Mucosa of stomach (tissue), 1 donor: ENCODE results near the gene TPST1.
"Not testable (repeated sequence)": the region's sequence is repeated elsewhere in the genome, so short reads cannot be mapped to it uniquely, and the experiment has no call there.

Source experiments
- H3K27me3 ChIP-seq: one replicate; pipeline ENCODE4 v1.7.0; 2013; ENCODE audit warnings: mild to moderate bottlenecking, low read length; ENCODE audit not compliant: control insufficient read depth, insufficient read depth
- H3K36me3 ChIP-seq: one replicate; pipeline ENCODE4 v1.7.0; 2013; ENCODE audit warnings: low read length; ENCODE audit not compliant: control insufficient read depth, insufficient read depth
- H3K4me1 ChIP-seq: one replicate; pipeline ENCODE4 v1.7.0; 2013; ENCODE audit warnings: mild to moderate bottlenecking, low read length; ENCODE audit not compliant: control insufficient read depth, insufficient read depth
- H3K4me3 ChIP-seq: one replicate; pipeline ENCODE4 v1.7.0; 2013; ENCODE audit warnings: low read length
- H3K9ac ChIP-seq: one replicate; pipeline ENCODE4 v1.7.0; 2013; ENCODE audit warnings: mild to moderate bottlenecking, low read length, moderate library complexity
- H3K9me3 ChIP-seq: one replicate; pipeline ENCODE4 v1.7.0; 2013; ENCODE audit warnings: mild to moderate bottlenecking, low read length, moderate library complexity; ENCODE audit not compliant: control insufficient read depth
- donor health status: Pancreatic carcinoma.

The TPST1 gene

DNA sequence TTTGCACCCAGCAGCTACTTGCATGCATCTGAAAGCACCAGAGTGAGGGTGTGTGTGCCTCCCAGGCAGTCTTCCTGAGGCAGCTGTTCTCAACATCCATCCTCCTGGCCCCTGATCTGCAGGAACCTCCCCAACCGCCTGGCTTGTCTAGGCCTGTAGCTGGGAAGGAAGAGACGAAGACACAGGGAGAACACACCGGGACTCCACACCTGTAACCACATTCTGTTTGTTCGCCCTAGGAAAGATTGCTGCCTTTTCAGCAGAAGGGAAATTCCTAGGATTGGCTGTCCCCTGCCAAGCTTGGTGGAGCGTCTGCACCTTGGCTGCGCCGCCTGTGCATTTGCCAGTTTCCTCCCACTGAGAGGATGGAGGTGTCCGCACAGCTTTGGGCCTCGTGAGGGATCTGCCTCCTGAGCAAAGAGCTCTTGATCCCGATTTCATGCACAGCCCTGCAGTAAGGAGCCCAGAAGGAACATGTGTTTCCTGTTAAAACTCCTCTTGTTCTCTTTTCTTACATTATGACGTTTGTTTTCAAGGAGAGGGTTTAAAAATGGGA, 154.6 kb downstream of the TPST1 start:
- H3K27me3 ChIP-seq = no peaks in the 10 kb centered on the region
- no peak overlapping the region for H3K4me3 ChIP-seq
- no peak overlapping the region for H3K9ac ChIP-seq
- H3K9me3 ChIP-seq = no peaks in the 10 kb centered on the region
- no peaks in the 10 kb centered on the region for H3K4me1 ChIP-seq
- H3K36me3 ChIP-seq = no peaks in the 10 kb centered on the region

DNA sequence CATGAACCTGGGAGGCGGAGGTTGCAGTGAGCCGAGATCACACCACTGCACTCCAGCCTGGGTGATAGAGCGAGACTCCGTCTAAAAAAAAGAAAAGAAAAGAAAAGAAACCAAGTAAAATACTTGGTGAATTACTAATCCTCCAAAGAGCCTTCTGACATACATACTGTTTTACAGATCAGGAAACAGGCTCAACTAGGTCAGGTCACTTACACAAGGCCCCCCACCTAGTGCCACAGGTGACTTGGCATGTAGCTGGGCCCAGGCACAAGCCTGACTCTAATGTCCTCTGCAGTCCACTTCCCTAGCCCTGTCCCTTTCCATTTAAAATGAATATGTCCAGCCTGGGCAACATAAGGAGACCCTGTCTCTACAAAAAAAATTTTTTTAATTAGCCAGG, 157.0 kb downstream of the TPST1 start:
- Histone ChIP-seq H3K36me3 (no peaks in the 10 kb centered on the region), H3K27me3 (no peaks in the 10 kb centered on the region), H3K9me3 (no peaks in the 10 kb centered on the region), H3K4me3 (no peak overlapping the region), H3K9ac (no peak overlapping the region), H3K4me1 (no peaks in the 10 kb centered on the region)

DNA sequence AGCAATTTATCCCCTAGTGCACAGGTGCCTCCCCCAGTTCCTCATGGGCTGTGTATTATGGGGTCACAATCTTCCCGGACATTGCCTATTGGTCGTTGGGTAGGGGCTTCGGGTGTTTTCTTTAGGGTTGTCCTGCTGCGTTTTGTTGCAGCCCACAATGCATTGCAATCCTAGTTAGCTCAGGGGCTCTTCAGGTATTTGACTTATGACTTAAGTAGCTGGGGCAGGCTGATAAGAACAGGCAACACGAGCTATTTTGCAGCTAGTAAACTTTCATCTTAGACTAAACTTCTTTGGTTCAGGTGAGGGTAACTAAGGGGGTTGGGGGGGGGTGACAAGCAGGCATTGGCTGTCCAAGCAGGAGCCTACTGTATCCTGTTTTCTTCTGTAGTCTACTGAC, 158.5 kb downstream of the TPST1 start:
- no peaks in the 10 kb centered on the region for H3K36me3 ChIP-seq
- H3K27me3 ChIP-seq = no peaks in the 10 kb centered on the region
- H3K4me3 ChIP-seq = no peak overlapping the region
- H3K4me1 ChIP-seq = no peaks in the 10 kb centered on the region
- no peaks in the 10 kb centered on the region for H3K9me3 ChIP-seq
- H3K9ac ChIP-seq = no peak overlapping the region

DNA sequence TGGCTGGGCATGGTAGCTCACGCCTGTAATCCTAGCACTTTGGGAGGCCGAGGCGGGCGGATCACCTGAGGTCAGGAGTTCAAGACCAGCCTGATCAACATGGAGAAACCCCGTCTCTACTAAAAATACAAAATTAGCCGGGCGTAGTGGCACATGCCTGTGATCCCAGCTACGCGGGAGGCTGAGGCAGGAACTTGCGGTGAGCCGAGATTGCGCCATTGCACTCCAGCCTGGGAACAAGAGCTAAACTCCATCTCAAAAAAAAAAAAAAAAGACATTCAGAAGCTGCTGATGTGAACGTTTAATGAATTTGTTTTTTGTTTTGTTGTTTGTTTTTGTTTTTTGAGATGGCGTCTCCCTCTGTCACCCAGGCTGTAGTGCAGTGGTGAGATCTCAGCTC, 159.9 kb downstream of the TPST1 start:
- not testable (repeated sequence) for H3K9me3 ChIP-seq, H3K27me3 ChIP-seq

DNA sequence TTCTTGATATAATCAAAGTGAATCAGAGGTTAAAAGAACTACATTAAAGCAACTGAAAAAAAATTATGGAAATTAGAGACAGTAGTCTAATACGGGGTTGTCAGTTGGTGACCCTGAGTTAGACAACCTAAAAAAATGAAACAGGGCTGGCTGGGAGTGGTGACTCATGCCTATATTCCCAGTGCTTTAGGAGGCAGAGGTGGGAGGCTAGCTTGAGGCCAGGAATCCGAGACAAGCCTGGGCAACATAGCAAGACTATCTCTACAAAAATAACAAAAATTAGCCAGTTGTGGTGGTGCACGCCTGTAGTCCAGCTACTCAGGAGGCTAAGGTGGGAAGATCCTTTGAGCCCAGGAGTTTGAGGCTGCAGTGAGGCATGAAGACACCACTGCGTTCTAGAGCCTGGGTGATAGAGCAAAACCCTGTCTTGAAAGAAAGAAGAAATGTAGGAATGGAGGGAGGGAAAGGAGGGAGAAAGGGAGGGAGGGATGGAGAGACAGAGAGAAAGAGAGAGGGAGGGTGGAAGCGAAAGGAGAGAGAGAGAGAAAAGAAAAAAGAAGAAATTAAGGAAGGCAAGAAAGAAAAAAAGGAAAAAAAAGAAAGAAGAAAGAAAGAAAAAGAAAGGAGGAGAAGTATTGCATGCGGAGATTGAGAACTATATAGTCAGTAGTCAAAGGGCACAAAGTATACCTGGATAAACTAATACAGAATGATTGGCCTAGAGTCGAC, 166.1 kb downstream of the TPST1 start:
- H3K4me3 ChIP-seq = no peak overlapping the region
- no peaks in the 10 kb centered on the region for H3K9me3 ChIP-seq
- H3K36me3 ChIP-seq = no peaks in the 10 kb centered on the region
- no peaks in the 10 kb centered on the region for H3K27me3 ChIP-seq
- H3K4me1 ChIP-seq = peaks cover 5% of the 10 kb centered on the region
- H3K9ac ChIP-seq = no peak overlapping the region

More for the DNA sequence above, 159.9 kb downstream of the TPST1 start:
- H3K4me3 ChIP-seq, H3K9ac ChIP-seq, H3K36me3 ChIP-seq, H3K4me1 ChIP-seq: not testable (repeated sequence)

DNA sequence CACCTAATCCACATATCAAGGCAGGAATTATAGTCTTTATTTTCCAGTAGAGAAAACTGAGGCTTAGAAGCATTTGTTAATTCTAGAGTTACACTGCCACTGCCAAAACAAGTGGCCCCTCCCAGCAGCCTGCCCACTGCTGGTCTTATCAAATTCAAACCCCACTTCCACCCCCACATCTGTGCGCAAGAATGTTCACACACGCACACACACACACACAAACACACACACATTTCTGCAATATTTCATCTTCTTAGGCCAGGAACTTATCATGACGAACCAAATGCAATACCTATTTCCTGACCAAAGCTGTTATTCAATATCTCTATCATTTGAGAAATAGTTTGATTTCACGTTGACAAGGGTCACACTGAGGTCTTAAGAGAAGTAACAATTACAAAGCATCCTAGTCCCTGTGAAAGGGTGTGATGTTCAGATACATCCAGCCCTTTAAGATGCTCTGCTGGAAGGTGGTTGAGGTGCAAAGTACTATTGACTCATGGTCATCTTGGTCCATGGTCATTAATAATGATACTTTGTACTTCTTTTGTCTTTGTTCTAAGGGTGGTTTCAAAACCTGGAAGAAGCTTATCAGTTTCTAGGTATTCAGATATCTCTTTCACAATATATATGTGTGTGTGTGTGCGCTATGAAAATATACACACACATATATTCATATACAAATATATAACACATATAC, 169.2 kb downstream of the TPST1 start:
- not testable (repeated sequence) for H3K9me3 ChIP-seq, H3K9ac ChIP-seq, H3K27me3 ChIP-seq, H3K36me3 ChIP-seq, H3K4me3 ChIP-seq, H3K4me1 ChIP-seq

DNA sequence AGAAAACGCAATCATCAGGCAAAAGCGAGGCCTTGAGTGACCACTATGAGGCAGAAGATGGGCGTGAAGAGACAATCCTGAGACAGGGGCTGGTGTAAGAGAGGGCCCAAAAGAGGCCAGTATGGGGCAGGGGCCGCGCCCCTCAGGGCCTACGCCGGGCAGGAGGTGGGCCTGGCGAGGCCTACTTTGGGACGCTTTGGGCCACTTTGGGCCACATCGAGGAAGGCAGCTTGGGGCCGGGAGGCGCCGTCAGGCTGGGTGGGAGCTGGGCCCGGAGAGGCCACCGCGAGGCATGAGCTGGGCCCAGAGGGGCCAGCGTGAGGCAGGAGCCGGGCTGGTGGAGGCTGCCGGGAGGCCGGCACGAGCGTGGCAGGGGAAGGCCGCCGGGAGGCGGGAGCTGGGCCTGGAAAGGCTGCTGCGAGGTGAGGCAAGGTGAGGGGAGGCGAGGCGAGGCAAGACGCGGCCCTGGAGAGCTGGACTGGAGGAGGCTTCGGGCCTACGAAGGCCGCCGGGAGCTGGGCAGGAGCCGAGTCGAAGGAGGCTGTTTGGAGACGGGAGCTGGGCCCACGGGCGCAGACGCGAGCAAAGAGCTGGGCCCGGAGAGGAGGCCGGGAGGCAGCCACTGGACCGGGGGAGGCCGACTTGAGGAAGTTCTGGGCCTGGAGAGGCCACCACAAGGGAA, 171.3 kb downstream of the TPST1 start:
- Histone ChIP-seq H3K36me3 (no peaks in the 10 kb centered on the region), H3K27me3 (no peaks in the 10 kb centered on the region), H3K9me3 (no peaks in the 10 kb centered on the region), H3K9ac (no peak overlapping the region), H3K4me1 (peaks cover 5% of the 10 kb centered on the region), H3K4me3 (no peak overlapping the region)

DNA sequence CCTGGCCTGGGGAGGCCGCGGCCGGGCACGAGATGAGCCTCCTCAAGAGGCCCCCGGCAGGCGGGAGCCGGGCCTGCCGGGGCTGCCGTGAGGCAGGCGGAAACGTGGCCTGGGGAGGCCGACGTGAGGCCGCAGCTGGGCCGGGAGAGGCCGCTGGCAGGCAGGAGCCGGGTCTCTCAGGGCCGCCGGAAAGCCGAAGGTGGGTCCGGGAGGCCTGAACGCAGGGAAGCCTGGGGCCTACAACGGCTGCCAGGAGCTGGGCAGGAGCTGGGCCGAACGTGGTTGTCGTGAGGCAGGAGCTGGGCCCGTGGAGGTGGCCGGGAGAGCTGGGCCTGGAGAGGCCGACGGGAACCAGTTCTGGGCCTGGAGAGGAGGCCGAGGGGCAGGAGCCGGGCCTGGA, 171.9 kb downstream of the TPST1 start:
- no peak overlapping the region for H3K4me3 ChIP-seq
- no peak overlapping the region for H3K9ac ChIP-seq
- H3K36me3 ChIP-seq = no peaks in the 10 kb centered on the region
- H3K27me3 ChIP-seq = no peaks in the 10 kb centered on the region
- peaks cover 5% of the 10 kb centered on the region for H3K4me1 ChIP-seq
- H3K9me3 ChIP-seq = no peaks in the 10 kb centered on the region

DNA sequence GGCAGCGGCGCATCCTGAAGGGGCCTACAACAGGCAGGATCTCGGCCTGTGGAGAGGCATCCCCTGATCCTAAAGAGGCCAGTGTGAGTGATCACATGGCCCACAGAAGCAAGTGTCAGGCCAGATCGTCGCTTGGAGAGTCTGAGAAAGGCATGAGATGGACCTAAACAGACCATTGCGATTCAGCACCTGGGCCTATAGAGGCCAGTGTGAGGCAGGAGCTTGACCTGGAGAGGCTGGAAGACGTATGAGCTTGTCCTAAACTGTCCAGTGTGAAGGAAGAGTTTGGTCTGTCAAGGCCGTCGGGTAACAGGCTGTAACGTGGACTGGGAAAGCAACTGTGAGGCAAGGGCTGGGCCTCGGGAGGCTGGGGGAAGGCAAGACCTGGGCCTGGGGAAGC, 172.6 kb downstream of the TPST1 start:
- no peaks in the 10 kb centered on the region for H3K9me3 ChIP-seq
- no peak overlapping the region for H3K4me3 ChIP-seq
- H3K36me3 ChIP-seq = no peaks in the 10 kb centered on the region
- no peak overlapping the region for H3K9ac ChIP-seq
- peaks cover 5% of the 10 kb centered on the region for H3K4me1 ChIP-seq
- no peaks in the 10 kb centered on the region for H3K27me3 ChIP-seq

DNA sequence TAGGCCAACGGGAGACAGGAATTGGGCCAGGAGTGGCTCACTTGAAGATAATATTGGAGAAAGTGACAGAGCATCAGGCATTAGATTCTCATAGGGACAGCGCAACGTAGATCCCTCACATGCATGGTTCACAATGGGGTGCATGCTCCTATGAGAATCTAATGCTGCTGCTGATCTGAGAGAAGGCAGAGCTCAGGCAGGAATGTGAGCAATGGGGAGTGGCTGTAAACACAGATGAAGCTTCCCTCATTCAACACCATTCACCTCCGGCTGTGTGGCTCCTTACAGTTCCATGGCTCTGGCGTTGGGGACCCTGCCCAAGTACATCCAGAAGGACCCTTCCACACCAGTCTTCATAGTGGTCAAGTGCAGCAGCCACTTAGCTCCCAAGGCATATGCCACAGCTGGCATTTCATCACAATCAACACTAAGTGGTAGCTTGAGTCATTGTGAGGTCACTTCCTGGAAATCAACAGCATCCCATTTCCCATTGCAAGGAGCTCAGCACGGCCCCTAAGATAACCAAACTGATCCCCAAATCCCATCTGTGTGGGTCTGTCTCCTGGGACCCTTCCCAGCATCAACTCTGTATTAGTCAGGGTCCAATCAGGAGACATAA, 174.5 kb downstream of the TPST1 start:
- Histone ChIP-seq H3K9ac (no peak overlapping the region), H3K36me3 (no peaks in the 10 kb centered on the region)

DNA sequence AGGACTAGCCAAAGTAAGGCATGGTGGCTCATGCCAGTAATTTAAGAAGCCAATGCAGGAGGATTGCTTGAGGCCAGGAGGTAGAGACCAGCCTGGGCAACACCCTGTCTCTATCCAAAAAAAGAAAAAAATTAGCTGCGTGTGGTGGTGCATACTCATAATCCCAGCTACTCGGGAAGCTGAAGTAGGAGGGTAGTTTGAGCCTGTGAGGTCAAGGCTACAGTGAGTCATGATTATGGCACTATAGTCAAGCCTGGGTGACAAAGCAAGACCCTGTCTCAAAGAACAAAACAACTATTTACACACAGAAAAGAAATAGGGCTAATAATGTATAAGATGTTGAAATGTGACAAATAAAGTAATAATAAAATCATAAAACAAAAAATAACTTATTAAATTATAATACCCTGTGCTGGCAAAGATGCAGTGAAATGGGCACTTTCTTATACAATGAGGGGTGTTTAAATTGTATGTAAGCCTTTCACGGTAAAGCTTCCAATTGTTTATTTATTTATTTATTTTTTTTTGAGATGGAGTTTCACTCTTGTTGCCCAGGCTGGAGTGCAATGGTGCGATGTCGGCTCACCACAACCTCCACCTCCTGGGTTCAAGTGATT, 175.2 kb downstream of the TPST1 start:
- Histone ChIP-seq H3K9me3 (no peaks in the 10 kb centered on the region), H3K9ac (no peak overlapping the region), H3K36me3 (no peaks in the 10 kb centered on the region), H3K4me3 (no peak overlapping the region), H3K4me1 (no peaks in the 10 kb centered on the region), H3K27me3 (no peaks in the 10 kb centered on the region)

More for the DNA sequence above, 174.5 kb downstream of the TPST1 start:
- peaks cover 5% of the 10 kb centered on the region for H3K4me1 ChIP-seq
- no peaks in the 10 kb centered on the region for H3K9me3 ChIP-seq
- no peaks in the 10 kb centered on the region for H3K27me3 ChIP-seq
- no peak overlapping the region for H3K4me3 ChIP-seq
